ENCODE results near the gene IKZF3.
A peak's percentile ranks its signal among the peaks of the same experiment; 100 is the strongest.

IKZF3 gene

GRCh38 chr17:39863918-39864746 is at the start of gene IKZF3 (continued):
- TF ChIP-seq ZNF433 (tag by site-specific recombination; IDR thresholded peaks at IDR 0.05; ENCODE audit: low read depth) (no peak), ZNF18 (tag by site-specific recombination; IDR thresholded peaks at IDR 0.05) (no peak), OVOL3 (tag by site-specific recombination; IDR thresholded peaks at IDR 0.05) (peak; percentile 35; the same call in 1 of the 2 replicates), IKZF3 (tag by site-specific recombination; IDR thresholded peaks at IDR 0.05) (peak; percentile 91), ZNF658 (tag by site-specific recombination; IDR thresholded peaks at IDR 0.05) (no peak), ZNF324 (tag by site-specific recombination; IDR thresholded peaks at IDR 0.05) (peak; percentile 55; the same call in 1 of the 2 replicates), ZIC2 (tag by site-specific recombination; IDR thresholded peaks at IDR 0.05) (peak; percentile 63), ZNF416 (tag by site-specific recombination; IDR thresholded peaks at IDR 0.05) (no peak), SP7 (tag by site-specific recombination; IDR thresholded peaks at IDR 0.05) (peak; percentile 42; the same call in 1 of the 2 replicates), ZSCAN30 (tag by site-specific recombination; IDR thresholded peaks at IDR 0.05) (peak; percentile 83; the same call in 1 of the 2 replicates)
- TF ChIP-seq, protein P1, sequence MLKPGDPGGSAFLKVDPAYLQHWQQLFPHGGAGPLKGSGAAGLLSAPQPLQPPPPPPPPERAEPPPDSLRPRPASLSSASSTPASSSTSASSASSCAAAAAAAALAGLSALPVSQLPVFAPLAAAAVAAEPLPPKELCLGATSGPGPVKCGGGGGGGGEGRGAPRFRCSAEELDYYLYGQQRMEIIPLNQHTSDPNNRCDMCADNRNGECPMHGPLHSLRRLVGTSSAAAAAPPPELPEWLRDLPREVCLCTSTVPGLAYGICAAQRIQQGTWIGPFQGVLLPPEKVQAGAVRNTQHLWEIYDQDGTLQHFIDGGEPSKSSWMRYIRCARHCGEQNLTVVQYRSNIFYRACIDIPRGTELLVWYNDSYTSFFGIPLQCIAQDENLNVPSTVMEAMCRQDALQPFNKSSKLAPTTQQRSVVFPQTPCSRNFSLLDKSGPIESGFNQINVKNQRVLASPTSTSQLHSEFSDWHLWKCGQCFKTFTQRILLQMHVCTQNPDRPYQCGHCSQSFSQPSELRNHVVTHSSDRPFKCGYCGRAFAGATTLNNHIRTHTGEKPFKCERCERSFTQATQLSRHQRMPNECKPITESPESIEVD (tag by site-specific recombination; IDR thresholded peaks at IDR 0.05) = no peak

DNA sequence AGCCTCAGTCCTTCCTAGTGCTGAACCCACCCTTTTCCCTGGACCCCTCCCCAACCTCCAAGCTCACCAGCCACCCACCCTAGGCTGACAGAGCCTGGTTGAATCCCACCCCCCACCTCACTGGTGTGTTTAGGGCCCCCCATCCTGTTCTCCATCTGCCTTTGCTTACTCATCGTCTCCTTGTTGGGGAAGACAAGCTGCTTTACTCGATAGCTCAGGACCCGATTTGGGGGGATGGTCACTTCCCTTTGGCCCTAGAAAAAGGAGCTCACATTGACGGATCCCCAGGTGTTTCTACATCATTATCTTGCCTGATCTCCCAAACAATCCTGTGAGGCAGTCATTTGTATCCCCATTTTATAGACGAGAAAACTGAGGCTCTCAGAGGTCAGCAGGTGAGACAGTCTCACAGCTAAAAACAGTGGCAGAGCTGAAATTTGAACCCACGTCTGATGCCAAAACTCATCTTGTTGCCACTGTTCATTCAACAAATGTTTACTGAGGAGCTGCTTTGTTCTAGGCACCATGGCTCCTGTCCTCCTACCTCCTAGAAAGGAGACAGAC is 44.8 kb upstream of the IKZF3 start:
- Histone ChIP-seq H3K27ac (ENCODE audit: extremely low read depth, low read depth, low read length) (no peak overlapping the region), H3K4me1 (ENCODE audit: control insufficient read depth, insufficient read depth, low read length) (no peaks in the 10 kb centered on the region), H3K9me3 (ENCODE audit: control insufficient read depth, insufficient read depth, low read depth, low read length) (no peaks in the 10 kb centered on the region), H3K4me3 (ENCODE audit: low read depth, low read length) (no peak overlapping the region), H3K36me3 (ENCODE audit: control insufficient read depth in 2 of 2, insufficient read depth in 1 of 2, low read length in 2 of 2) (peaks cover 3 to 32% of the 10 kb centered on the region in 2 experiments; a peak in 2 of 3 replicates)
- no peak for TF ChIP-seq HIC1 (tag by site-specific recombination; IDR thresholded peaks at IDR 0.05)
- no peak for TF ChIP-seq ZNF114 (tag by site-specific recombination; IDR thresholded peaks at IDR 0.05)
- TF ChIP-seq ZNF341 (tag by site-specific recombination; IDR thresholded peaks at IDR 0.05; ENCODE audit: low read depth) = no peak
- no peak for TF ChIP-seq PRDM2 (tag by site-specific recombination; IDR thresholded peaks at IDR 0.05; ENCODE audit: borderline replicate concordance)
- no peak for TF ChIP-seq INSM2 (tag by site-specific recombination; IDR thresholded peaks at IDR 0.05)
- ChIA-PET CTCF (interaction anchor here (0.6 to 0.7 kb wide), 2 partner anchors 8 to 47 kb away, joined by 3 to 4 read pairs; no protein-coding TSS in a partner anchor), POLR2A (no interaction called here)
